ENCODE measurements around the gene PTPN4. TPM values are rescaled to one million over a fixed set of nuclear protein-coding genes. Genes with fewer than 3 reads are reported as not detected.

The PTPN4 gene
- total and polyA plus RNA-seq, 10 of the 15 experiments (the other 5 are each of a cell fraction or from before 2014, with no cell fraction given), result 5.0 to 29.7 (median 23.7) TPM

GRCh38 chr2:119837759-119838158 is 78.0 kb downstream of the PTPN4 start (continued):
- no peak for TF ChIP-seq ZNF687 (IDR thresholded peaks at IDR 0.05)
- no peak for TF ChIP-seq EZH2 (IDR thresholded peaks at IDR 0.05; ENCODE audit: borderline replicate concordance, control insufficient read depth, low read depth, low read length)
- no peak for TF ChIP-seq STAT3 (IDR thresholded peaks at IDR 0.05; ENCODE audit: low read depth, low read length)
- no peak for TF ChIP-seq PAX5 (IDR thresholded peaks at IDR 0.05; ENCODE audit: borderline replicate concordance, low read depth, low read length)
- no peak for TF ChIP-seq USF1 (IDR thresholded peaks at IDR 0.05; ENCODE audit: borderline replicate concordance, extremely low read length, insufficient read depth, low read depth, low read length)
- no peak for TF ChIP-seq TCF3 (IDR thresholded peaks at IDR 0.05; ENCODE audit: borderline replicate concordance, insufficient read depth, low read depth, low read length)
- TF ChIP-seq, protein P1, sequence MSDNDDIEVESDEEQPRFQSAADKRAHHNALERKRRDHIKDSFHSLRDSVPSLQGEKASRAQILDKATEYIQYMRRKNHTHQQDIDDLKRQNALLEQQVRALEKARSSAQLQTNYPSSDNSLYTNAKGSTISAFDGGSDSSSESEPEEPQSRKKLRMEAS (IDR thresholded peaks at IDR 0.05; ENCODE audit: low read depth, low read length), result no peak
- TF ChIP-seq, protein P2, sequence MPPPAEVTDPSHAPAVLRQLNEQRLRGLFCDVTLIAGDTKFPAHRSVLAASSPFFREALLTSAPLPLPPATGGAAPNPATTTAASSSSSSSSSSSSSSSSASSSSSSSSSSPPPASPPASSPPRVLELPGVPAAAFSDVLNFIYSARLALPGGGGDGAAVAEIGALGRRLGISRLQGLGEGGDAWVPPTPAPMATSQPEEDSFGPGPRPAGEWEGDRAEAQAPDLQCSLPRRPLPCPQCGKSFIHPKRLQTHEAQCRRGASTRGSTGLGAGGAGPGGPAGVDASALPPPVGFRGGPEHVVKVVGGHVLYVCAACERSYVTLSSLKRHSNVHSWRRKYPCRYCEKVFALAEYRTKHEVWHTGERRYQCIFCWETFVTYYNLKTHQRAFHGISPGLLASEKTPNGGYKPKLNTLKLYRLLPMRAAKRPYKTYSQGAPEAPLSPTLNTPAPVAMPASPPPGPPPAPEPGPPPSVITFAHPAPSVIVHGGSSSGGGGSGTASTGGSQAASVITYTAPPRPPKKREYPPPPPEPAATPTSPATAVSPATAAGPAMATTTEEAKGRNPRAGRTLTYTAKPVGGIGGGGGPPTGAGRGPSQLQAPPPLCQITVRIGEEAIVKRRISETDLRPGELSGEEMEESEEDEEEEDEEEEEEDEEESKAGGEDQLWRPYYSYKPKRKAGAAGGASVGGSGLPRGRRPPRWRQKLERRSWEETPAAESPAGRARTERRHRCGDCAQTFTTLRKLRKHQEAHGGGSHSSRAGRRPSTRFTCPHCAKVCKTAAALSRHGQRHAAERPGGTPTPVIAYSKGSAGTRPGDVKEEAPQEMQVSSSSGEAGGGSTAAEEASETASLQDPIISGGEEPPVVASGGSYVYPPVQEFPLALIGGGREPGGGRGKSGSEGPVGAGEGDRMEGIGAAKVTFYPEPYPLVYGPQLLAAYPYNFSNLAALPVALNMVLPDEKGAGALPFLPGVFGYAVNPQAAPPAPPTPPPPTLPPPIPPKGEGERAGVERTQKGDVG (CRISPR knock-in tag; IDR thresholded peaks at IDR 0.05), result no peak
- no peak for TF ChIP-seq CBX5 (IDR thresholded peaks at IDR 0.05; ENCODE audit: low read depth)

Measured in GM12878 (cell line).